Central memory CD8-positive, alpha-beta T cell (primary cell): ENCODE results near the gene BBS5.

Experiments used
- ATAC-seq: fragments of 150-1000 bp; cut with Tn5 transposase; replicated peaks from 2 replicates; pipeline ENCODE4 v1.10.0; 2022; ENCODE audit warnings: mild to moderate bottlenecking, moderate FRiP score, moderate number of reproducible peaks; ENCODE audit not compliant: poor library complexity, severe bottlenecking; ENCODE audit errors: extremely low read depth
- DNase-seq, 2 donors: peaks; one replicate each; pipeline ENCODE4 v3.0.0; 2021; ENCODE audit warnings: low spot score in 2 of 2
- H3K27ac Mint-ChIP-seq: one replicate; pipeline ENCODE4 v1.8.0; 2022; ENCODE audit warnings: low read depth, mild to moderate bottlenecking, moderate library complexity, mixed read lengths
- H3K27me3 Mint-ChIP-seq: one replicate; pipeline ENCODE4 v1.8.0; 2022; ENCODE audit warnings: mixed read lengths
- H3K36me3 Mint-ChIP-seq: one replicate; pipeline ENCODE4 v1.8.0; 2022; ENCODE audit warnings: mild to moderate bottlenecking, moderate library complexity, mixed read lengths; ENCODE audit not compliant: insufficient read depth
- H3K4me1 Mint-ChIP-seq: one replicate; pipeline ENCODE4 v1.8.0; 2022; ENCODE audit warnings: mixed read lengths
- H3K4me3 Mint-ChIP-seq: one replicate; pipeline ENCODE4 v1.8.0; 2022; ENCODE audit warnings: mild to moderate bottlenecking, moderate library complexity, mixed read lengths
- H3K9me3 Mint-ChIP-seq: one replicate; pipeline ENCODE4 v1.8.0; 2022; ENCODE audit warnings: mixed read lengths

The BBS5 gene

GRCh38 chr2:169464466-169464865 lies 14.8 kb upstream of the BBS5 start:
- Mint-ChIP-seq H3K27ac (peak overlapping the region; percentile 42), H3K9me3 (no peaks in the 10 kb centered on the region), H3K27me3 (no peaks in the 10 kb centered on the region), H3K4me1 (peaks cover 11% of the 10 kb centered on the region), H3K36me3 (no peaks in the 10 kb centered on the region), H3K4me3 (no peak overlapping the region)
- DNase-seq (no peak), ATAC-seq (no peak)

GRCh38 chr2:169464882-169465281 lies 14.4 kb upstream of the BBS5 start:
- peaks cover 11% of the 10 kb centered on the region for H3K4me1 Mint-ChIP-seq
- no peaks in the 10 kb centered on the region for H3K36me3 Mint-ChIP-seq
- no peaks in the 10 kb centered on the region for H3K27me3 Mint-ChIP-seq
- H3K4me3 Mint-ChIP-seq, result no peak overlapping the region
- peak; percentile 50 for ATAC-seq
- no peaks in the 10 kb centered on the region for H3K9me3 Mint-ChIP-seq
- H3K27ac Mint-ChIP-seq, result peak overlapping the region; percentile 42
- DNase-seq, result no peak

GRCh38 chr2:169468841-169469240 lies 10.5 kb upstream of the BBS5 start:
- no peak overlapping the region for H3K4me3 Mint-ChIP-seq
- H3K27me3 Mint-ChIP-seq, result no peaks in the 10 kb centered on the region
- no peak overlapping the region for H3K27ac Mint-ChIP-seq
- no peak for DNase-seq
- no peaks in the 10 kb centered on the region for H3K36me3 Mint-ChIP-seq
- H3K9me3 Mint-ChIP-seq, result no peaks in the 10 kb centered on the region
- no peak for ATAC-seq
- H3K4me1 Mint-ChIP-seq, result peaks cover 5% of the 10 kb centered on the region

GRCh38 chr2:169469952-169470572 lies 9.2 kb upstream of the BBS5 start:
- ATAC-seq (no peak), DNase-seq (no peak)
- H3K27me3 Mint-ChIP-seq, result no peaks in the 10 kb centered on the region
- no peak overlapping the region for H3K4me3 Mint-ChIP-seq
- H3K4me1 Mint-ChIP-seq, result peaks cover 1% of the 10 kb centered on the region
- H3K36me3 Mint-ChIP-seq, result no peaks in the 10 kb centered on the region
- H3K27ac Mint-ChIP-seq, result no peak overlapping the region
- H3K9me3 Mint-ChIP-seq, result no peaks in the 10 kb centered on the region

GRCh38 chr2:169472249-169472648 lies 7.0 kb upstream of the BBS5 start:
- no peak for ATAC-seq
- H3K27ac Mint-ChIP-seq, result no peak overlapping the region
- no peak for DNase-seq
- H3K9me3 Mint-ChIP-seq, result no peaks in the 10 kb centered on the region
- no peak overlapping the region for H3K4me3 Mint-ChIP-seq
- H3K4me1 Mint-ChIP-seq, result no peaks in the 10 kb centered on the region
- no peaks in the 10 kb centered on the region for H3K27me3 Mint-ChIP-seq
- no peaks in the 10 kb centered on the region for H3K36me3 Mint-ChIP-seq

GRCh38 chr2:169476459-169476858 lies 2.8 kb upstream of the BBS5 start:
- ATAC-seq (no peak), DNase-seq (no peak)
- H3K27ac Mint-ChIP-seq, result no peak overlapping the region
- no peaks in the 10 kb centered on the region for H3K9me3 Mint-ChIP-seq
- H3K4me3 Mint-ChIP-seq, result no peak overlapping the region
- H3K27me3 Mint-ChIP-seq, result no peaks in the 10 kb centered on the region
- H3K4me1 Mint-ChIP-seq, result peaks cover 19% of the 10 kb centered on the region
- peaks cover 2% of the 10 kb centered on the region for H3K36me3 Mint-ChIP-seq

- DNase-seq (no peak), ATAC-seq (no peak)
- Mint-ChIP-seq H3K27ac (no peak overlapping the region), H3K9me3 (no peaks in the 10 kb centered on the region), H3K36me3 (peaks cover 4% of the 10 kb centered on the region), H3K4me3 (peak overlapping the region; percentile 90), H3K4me1 (peaks cover 19% of the 10 kb centered on the region), H3K27me3 (no peaks in the 10 kb centered on the region)
These were observed 955 bp upstream of the BBS5 start for GRCh38 chr2:169478339-169478738.

GRCh38 chr2:169478745-169479256 lies 493 bp upstream of the BBS5 start:
- no peaks in the 10 kb centered on the region for H3K9me3 Mint-ChIP-seq
- H3K4me1 Mint-ChIP-seq, result peaks cover 19% of the 10 kb centered on the region
- H3K4me3 Mint-ChIP-seq, result peak overlapping the region; percentile 90
- peak overlapping the region; percentile 79 for H3K27ac Mint-ChIP-seq
- no peak for ATAC-seq
- DNase-seq, result no peak
- H3K27me3 Mint-ChIP-seq, result no peaks in the 10 kb centered on the region
- peaks cover 4% of the 10 kb centered on the region for H3K36me3 Mint-ChIP-seq

- Mint-ChIP-seq H3K9me3 (no peaks in the 10 kb centered on the region), H3K4me3 (peak overlapping the region; percentile 90), H3K4me1 (peaks cover 19% of the 10 kb centered on the region), H3K27me3 (no peaks in the 10 kb centered on the region), H3K36me3 (peaks cover 4% of the 10 kb centered on the region), H3K27ac (peak overlapping the region; percentile 79)
- DNase-seq, result no peak
- no peak for ATAC-seq
These were observed 778 bp downstream of the BBS5 start for GRCh38 chr2:169480079-169480465.

- H3K27ac Mint-ChIP-seq, result no peak overlapping the region
These were observed 6.4 kb downstream of the BBS5 start for GRCh38 chr2:169485650-169486138.

GRCh38 chr2:169486487-169486886 lies 7.2 kb downstream of the BBS5 start:
- no peak overlapping the region for H3K27ac Mint-ChIP-seq
- no peaks in the 10 kb centered on the region for H3K9me3 Mint-ChIP-seq
- DNase-seq (no peak), ATAC-seq (no peak)
- no peaks in the 10 kb centered on the region for H3K4me1 Mint-ChIP-seq
- H3K27me3 Mint-ChIP-seq, result no peaks in the 10 kb centered on the region
- H3K4me3 Mint-ChIP-seq, result no peak overlapping the region
- H3K36me3 Mint-ChIP-seq, result peaks cover 2% of the 10 kb centered on the region

More at GRCh38 chr2:169485650-169486138, 6.4 kb downstream of the BBS5 start:
- Mint-ChIP-seq H3K4me3 (no peak overlapping the region), H3K36me3 (peaks cover 4% of the 10 kb centered on the region), H3K9me3 (no peaks in the 10 kb centered on the region), H3K27me3 (no peaks in the 10 kb centered on the region), H3K4me1 (peaks cover 6% of the 10 kb centered on the region)
- ATAC-seq (no peak), DNase-seq (no peak)

GRCh38 chr2:169490834-169491233 lies 11.5 kb downstream of the BBS5 start:
- ATAC-seq (no peak), DNase-seq (no peak)
- no peak overlapping the region for H3K27ac Mint-ChIP-seq
- no peaks in the 10 kb centered on the region for H3K4me1 Mint-ChIP-seq
- H3K36me3 Mint-ChIP-seq, result no peaks in the 10 kb centered on the region
- no peak overlapping the region for H3K4me3 Mint-ChIP-seq
- no peaks in the 10 kb centered on the region for H3K9me3 Mint-ChIP-seq
- H3K27me3 Mint-ChIP-seq, result no peaks in the 10 kb centered on the region

GRCh38 chr2:169491378-169491777 lies 12.1 kb downstream of the BBS5 start:
- Mint-ChIP-seq H3K9me3 (no peaks in the 10 kb centered on the region), H3K4me3 (no peak overlapping the region), H3K27ac (no peak overlapping the region), H3K36me3 (no peaks in the 10 kb centered on the region), H3K27me3 (no peaks in the 10 kb centered on the region), H3K4me1 (no peaks in the 10 kb centered on the region)
- ATAC-seq, result no peak
- no peak for DNase-seq
